Activated naive CD4-positive, alpha-beta T cell treated with anti-CD3 and anti-CD28 coated beads, Interleukin-2, amount 50 U/mL, for 72 hours (primary cell): ENCODE data around the gene POC5. TPM values are rescaled to one million over a fixed set of nuclear protein-coding genes. Genes with fewer than 3 reads are reported as not detected.

Experiments used
- ATAC-seq, 2 donors: fragments of 150-1000 bp; cut with Tn5 transposase; 2 replicates each; pipeline ENCODE4 v1.10.0; 2021; ENCODE audit warnings: mild to moderate bottlenecking in 2 of 2, moderate library complexity in 2 of 2
- DNase-seq, 2 donors: peaks; one replicate each; pipeline ENCODE4 v3.0.0; 2021 to 2022; ENCODE audit warnings: low spot score in 2 of 2
- H3K27ac Mint-ChIP-seq, 2 donors: one replicate each; pipeline ENCODE4 v1.8.0; 2022; ENCODE audit warnings: mild to moderate bottlenecking in 2 of 2, mixed read lengths in 2 of 2
- H3K36me3 Mint-ChIP-seq, 2 donors: one replicate each; pipeline ENCODE4 v1.8.0; 2022; ENCODE audit warnings: mixed read lengths in 2 of 2
- H3K9me3 Mint-ChIP-seq, 2 donors: one replicate each; pipeline ENCODE4 v1.8.0; 2022; ENCODE audit warnings: mixed read lengths in 2 of 2
- total RNA-seq, 2 donors: library from RNA; stranded (reverse); gene quantifications; one replicate each; pipeline ENCODE4 v1.2.3, GENCODE V29; 2022

The POC5 gene
- total RNA-seq, 2 donors from 2014 or later: 12.5 to 17.2 TPM

GRCh38 chr5:75672616-75673015, 44.6 kb downstream of the POC5 start:
- ATAC-seq (no peak), DNase-seq (no peak)
- peaks cover 0 to 6% of the 10 kb centered on the region in 2 donors for H3K36me3 Mint-ChIP-seq

GRCh38 chr5:75671506-75671905, 45.7 kb downstream of the POC5 start:
- ATAC-seq (no peak), DNase-seq (no peak)
- H3K9me3 Mint-ChIP-seq: no peaks in the 10 kb centered on the region
- no peak overlapping the region for H3K27ac Mint-ChIP-seq
- peaks cover 0 to 6% of the 10 kb centered on the region in 2 donors for H3K36me3 Mint-ChIP-seq

More at GRCh38 chr5:75672616-75673015, 44.6 kb downstream of the POC5 start:
- Mint-ChIP-seq H3K27ac (no peak overlapping the region), H3K9me3 (no peaks in the 10 kb centered on the region)

- peak in 1 of 2 donors; percentile 18 for ATAC-seq
- Mint-ChIP-seq H3K9me3 (no peaks in the 10 kb centered on the region), H3K36me3 (peaks cover 0 to 6% of the 10 kb centered on the region in 2 donors), H3K27ac (peak overlapping the region in 1 of 2 donors; percentile 72)
- no peak for DNase-seq
These were observed 46.7 kb downstream of the POC5 start for GRCh38 chr5:75670577-75670976.

GRCh38 chr5:75668977-75669689, 48.1 kb downstream of the POC5 start:
- ATAC-seq (peak; percentile 93 to 98), DNase-seq (peak; percentile 57 to 84)
- Mint-ChIP-seq H3K9me3 (no peaks in the 10 kb centered on the region), H3K27ac (peak overlapping the region; percentile 91 to 92), H3K36me3 (peaks cover 0 to 6% of the 10 kb centered on the region in 2 donors)

- ATAC-seq (peak in 1 of 2 donors; percentile 22), DNase-seq (no peak)
- Mint-ChIP-seq H3K36me3 (peaks cover 0 to 6% of the 10 kb centered on the region in 2 donors), H3K9me3 (no peaks in the 10 kb centered on the region), H3K27ac (peak overlapping the region; percentile 72 to 92)
These were observed 48.8 kb downstream of the POC5 start for GRCh38 chr5:75668445-75668844.

- no peaks in the 10 kb centered on the region for H3K9me3 Mint-ChIP-seq
- DNase-seq: no peak
- peaks cover 0 to 6% of the 10 kb centered on the region in 2 donors for H3K36me3 Mint-ChIP-seq
- no peak overlapping the region for H3K27ac Mint-ChIP-seq
- ATAC-seq: no peak
These were observed 49.7 kb downstream of the POC5 start for GRCh38 chr5:75667586-75667985.

GRCh38 chr5:75666801-75667200, 50.4 kb downstream of the POC5 start:
- no peak for ATAC-seq
- Mint-ChIP-seq H3K27ac (no peak overlapping the region), H3K36me3 (peaks cover 0 to 6% of the 10 kb centered on the region in 2 donors), H3K9me3 (no peaks in the 10 kb centered on the region)
- no peak for DNase-seq

- ATAC-seq: no peak
- no peak for DNase-seq
- no peaks in the 10 kb centered on the region for H3K9me3 Mint-ChIP-seq
- H3K36me3 Mint-ChIP-seq: no peaks in the 10 kb centered on the region
- no peak overlapping the region for H3K27ac Mint-ChIP-seq
These were observed 52.3 kb downstream of the POC5 start for GRCh38 chr5:75664979-75665378.

GRCh38 chr5:75663579-75664284, 53.5 kb downstream of the POC5 start:
- ATAC-seq (no peak), DNase-seq (no peak)
- Mint-ChIP-seq H3K36me3 (no peaks in the 10 kb centered on the region), H3K9me3 (no peaks in the 10 kb centered on the region), H3K27ac (no peak overlapping the region)

- no peak for ATAC-seq
- DNase-seq: no peak
- H3K36me3 Mint-ChIP-seq: no peaks in the 10 kb centered on the region
- no peaks in the 10 kb centered on the region for H3K9me3 Mint-ChIP-seq
- no peak overlapping the region for H3K27ac Mint-ChIP-seq
These were observed 55.2 kb downstream of the POC5 start for GRCh38 chr5:75662061-75662460.

- DNase-seq (no peak), ATAC-seq (no peak)
- H3K27ac Mint-ChIP-seq: no peak overlapping the region
- H3K9me3 Mint-ChIP-seq: no peaks in the 10 kb centered on the region
- H3K36me3 Mint-ChIP-seq: no peaks in the 10 kb centered on the region
These were observed 56.4 kb downstream of the POC5 start for GRCh38 chr5:75660678-75661465.

GRCh38 chr5:75659791-75660450, 57.3 kb downstream of the POC5 start:
- peak in 1 of 2 donors; percentile 32 for ATAC-seq
- H3K27ac Mint-ChIP-seq: no peak overlapping the region
- H3K9me3 Mint-ChIP-seq: no peaks in the 10 kb centered on the region
- no peaks in the 10 kb centered on the region for H3K36me3 Mint-ChIP-seq
- no peak for DNase-seq

GRCh38 chr5:75656311-75657003, 60.8 kb downstream of the POC5 start:
- Mint-ChIP-seq H3K9me3 (no peaks in the 10 kb centered on the region), H3K27ac (no peak overlapping the region), H3K36me3 (no peaks in the 10 kb centered on the region)
- ATAC-seq (no peak), DNase-seq (no peak)

- H3K9me3 Mint-ChIP-seq: peaks cover 0 to 4% of the 10 kb centered on the region in 2 donors
- ATAC-seq (no peak), DNase-seq (no peak)
- no peaks in the 10 kb centered on the region for H3K36me3 Mint-ChIP-seq
- H3K27ac Mint-ChIP-seq: peak overlapping the region in 1 of 2 donors; percentile 70
These were observed 62.4 kb downstream of the POC5 start for GRCh38 chr5:75654693-75655295.

- DNase-seq (no peak), ATAC-seq (no peak)
- peaks cover 0 to 8% of the 10 kb centered on the region in 2 donors for H3K9me3 Mint-ChIP-seq
- no peak overlapping the region for H3K27ac Mint-ChIP-seq
- no peaks in the 10 kb centered on the region for H3K36me3 Mint-ChIP-seq
These were observed 63.7 kb downstream of the POC5 start for GRCh38 chr5:75653521-75653920.
